ENCODE measurements around the gene KRT10. TPM values are rescaled to one million over a fixed set of nuclear protein-coding genes. Genes with fewer than 3 reads are reported as not detected.

Gene KRT10
- total RNA-seq, 1 experiment from 2014 or later, result 62.3 TPM

- no peak overlapping the region for H3K9ac ChIP-seq (ENCODE audit: low read length)
- no peaks in the 10 kb centered on the region for H3K27me3 ChIP-seq (ENCODE audit: insufficient read depth, low read length)
- no peak overlapping the region for H2AFZ ChIP-seq (ENCODE audit: low read depth, low read length, poor library complexity, severe bottlenecking)
- H3K4me1 ChIP-seq (ENCODE audit: control insufficient read depth in 1 of 2, insufficient read depth in 2 of 2, low read length in 2 of 2), result peaks cover 3 to 9% of the 10 kb centered on the region in 2 experiments; a peak in 3 of 4 replicates
- DNase-seq (ENCODE audit: low read depth, low spot score), result no peak
- no peak overlapping the region for H3K4me3 ChIP-seq (replicated peaks in 1 of 2; ENCODE audit: low read depth in 1 of 2, low read length in 2 of 2)
- ATAC-seq, result no peak
- no peak overlapping the region for H3K27ac ChIP-seq (ENCODE audit: low read depth, low read length)
- POLR2A ChIA-PET, result no interaction called here
- H4K20me1 ChIP-seq (ENCODE audit: insufficient read depth), result no peaks in the 10 kb centered on the region
- no peak overlapping the region for H3K4me2 ChIP-seq (ENCODE audit: low read length)
- H3K9me3 ChIP-seq (ENCODE audit: control insufficient read depth in 1 of 2, insufficient read depth in 1 of 2, low read depth in 1 of 2, low read length in 2 of 2), result no peaks in the 10 kb centered on the region
- no peaks in the 10 kb centered on the region for H3K79me2 ChIP-seq (ENCODE audit: insufficient read depth, low read length)
- H3K9me2 ChIP-seq (ENCODE audit: insufficient read depth), result no peaks in the 10 kb centered on the region
- no peaks in the 10 kb centered on the region for H3K36me3 ChIP-seq (ENCODE audit: control insufficient read depth in 1 of 2, insufficient read depth in 2 of 2, low read length in 2 of 2)
- CTCF ChIA-PET, result no interaction called here
- no peak for TF ChIP-seq EZH2 (IDR thresholded peaks at IDR 0.05)
- no peak for TF ChIP-seq ATF3 (IDR thresholded peaks at IDR 0.05)
- no peak for TF ChIP-seq MAX (IDR thresholded peaks at IDR 0.05)
- TF ChIP-seq ZFX (IDR thresholded peaks at IDR 0.05), result no peak
- no peak for TF ChIP-seq ELF1 (IDR thresholded peaks at IDR 0.05; ENCODE audit: borderline replicate concordance, low read depth)
- no peak for TF ChIP-seq EGR1 (IDR thresholded peaks at IDR 0.05; ENCODE audit: low read depth)
- no peak for TF ChIP-seq JUND (IDR thresholded peaks at IDR 0.05)
- TF ChIP-seq ZNF274 (IDR thresholded peaks at IDR 0.05; ENCODE audit: low read depth, low read length), result no peak
- no peak for TF ChIP-seq TCF7L2 (IDR thresholded peaks at IDR 0.05; ENCODE audit: borderline replicate concordance, extremely low read depth, insufficient read depth, insufficient read length)
- no peak for TF ChIP-seq REST (IDR thresholded peaks at IDR 0.05; ENCODE audit: low read depth)
- TF ChIP-seq FOSL1 (IDR thresholded peaks at IDR 0.05; ENCODE audit: low read depth), result no peak
- no peak for TF ChIP-seq CEBPB (IDR thresholded peaks at IDR 0.05; ENCODE audit: low read depth)
- TF ChIP-seq SIN3A (IDR thresholded peaks at IDR 0.05; ENCODE audit: low read depth), result no peak
- intact Hi-C loops (cut with micrococcal nuclease), result loop anchor here (5.0 to 10.0 kb wide), 2 partner anchors 604 to 846 kb away; no protein-coding TSS in a partner anchor
- RAD21 ChIA-PET (ENCODE audit: low non-redundant PET in 1 of 2, low total read pairs in 2 of 2, uncharacterized antibody in 2 of 2, unreplicated experiment in 2 of 2), result no interaction called here
- no TSS peak for BruUV-seq (replicated peaks)
Measured at GRCh38 chr17:40801157-40801556, 21.3 kb downstream of the KRT10 start.
